ENCODE results near the gene PROKR2. TPM values are rescaled to one million over a fixed set of nuclear protein-coding genes. Genes with fewer than 3 reads are reported as not detected.

The PROKR2 gene
- total and polyA plus RNA-seq, 2 donors (not counting 1 experiment from before 2014, with no cell fraction given): not detected

- no peak for DNase-seq
- Histone ChIP-seq H3K4me1 (ENCODE audit: control insufficient read depth in 2 of 2, insufficient read depth in 2 of 2, low read length in 2 of 2) (no peaks in the 10 kb centered on the region), H4K20me1 (ENCODE audit: control insufficient read depth, insufficient read depth, low read length, poor library complexity, severe bottlenecking) (no peaks in the 10 kb centered on the region), H3K79me2 (ENCODE audit: control insufficient read depth, insufficient read depth, low read length) (no peaks in the 10 kb centered on the region), H3K9me3 (ENCODE audit: control extremely low read depth in 1 of 3, control insufficient read depth in 2 of 3, insufficient read depth in 1 of 3, low read length in 2 of 3) (no peaks in the 10 kb centered on the region), H3K9ac (ENCODE audit: low read length) (no peak overlapping the region), H3K4me2 (replicated peaks; ENCODE audit: low read depth, low read length, poor library complexity, severe bottlenecking) (no peak overlapping the region), H3K27me3 (replicated peaks in 1 of 4; ENCODE audit: control extremely low read depth in 1 of 4, control insufficient read depth in 3 of 4, insufficient read depth in 4 of 4, low read length in 3 of 4) (peaks cover 0 to 4% (median 0%) of the 10 kb centered on the region in 4 experiments), H3K27ac (ENCODE audit: low read length in 2 of 2) (no peak overlapping the region), H3K36me3 (replicated peaks in 1 of 2; ENCODE audit: control extremely low read depth in 1 of 2, control insufficient read depth in 1 of 2, extremely low read depth in 1 of 2, insufficient read depth in 2 of 2, low read length in 1 of 2) (no peaks in the 10 kb centered on the region), H3K4me3 (ENCODE audit: control extremely low read depth in 1 of 5, extremely low read depth in 1 of 5, insufficient read depth in 1 of 5, low read depth in 2 of 5, low read length in 4 of 5) (no peak overlapping the region), H2AFZ (ENCODE audit: insufficient read depth, low read depth, low read length, poor library complexity, severe bottlenecking) (no peak overlapping the region)
- CTCF ChIA-PET: no interaction called here
- ATAC-seq (ENCODE audit: low read depth): no peak
- Mint-ChIP-seq H3K27me3 (peaks cover 37% of the 10 kb centered on the region), H3K4me3 (no peak overlapping the region), H3K27ac (no peak overlapping the region), H3K9me3 (ENCODE audit: insufficient read depth) (peaks cover 3% of the 10 kb centered on the region), H3K4me1 (no peaks in the 10 kb centered on the region)
- 86% methylated on average over 2 of the region's 3 CpGs for WGBS (ENCODE audit: insufficient coverage)
- POLR2A ChIA-PET: no interaction called here
- intact Hi-C loops (cut with micrococcal nuclease): no loop called here
- no peak for TF ChIP-seq EZH2 (IDR thresholded peaks at IDR 0.05; ENCODE audit: borderline replicate concordance, insufficient read depth, low read depth, low read length, poor library complexity, severe bottlenecking)
- no peak for TF ChIP-seq CTCF (IDR thresholded peaks at IDR 0.05)
Measured at GRCh38 chr20:5331340-5331739, 14.6 kb upstream of the PROKR2 start.

- no peaks in the 10 kb centered on the region for H3K79me2 ChIP-seq (ENCODE audit: control insufficient read depth, insufficient read depth, low read length)
- Mint-ChIP-seq H3K9me3 (ENCODE audit: insufficient read depth) (no peaks in the 10 kb centered on the region), H3K27me3 (peaks cover 40% of the 10 kb centered on the region), H3K4me1 (no peaks in the 10 kb centered on the region), H3K27ac (no peak overlapping the region), H3K4me3 (no peak overlapping the region)
- ATAC-seq (ENCODE audit: low read depth) (no peak), DNase-seq (no peak)
- no peaks in the 10 kb centered on the region for H3K27me3 ChIP-seq (replicated peaks in 1 of 4; ENCODE audit: control extremely low read depth in 1 of 4, control insufficient read depth in 3 of 4, insufficient read depth in 4 of 4, low read length in 3 of 4)
- no peaks in the 10 kb centered on the region for H3K36me3 ChIP-seq (replicated peaks in 1 of 2; ENCODE audit: control extremely low read depth in 1 of 2, control insufficient read depth in 1 of 2, extremely low read depth in 1 of 2, insufficient read depth in 2 of 2, low read length in 1 of 2)
- 89% methylated on average over 3 of the region's 3 CpGs for WGBS (ENCODE audit: insufficient coverage)
- CTCF ChIA-PET: no interaction called here
- intact Hi-C loops (cut with micrococcal nuclease): no loop called here
- POLR2A ChIA-PET: no interaction called here
- no peak overlapping the region for H3K9ac ChIP-seq (ENCODE audit: low read length)
- H3K4me2 ChIP-seq (replicated peaks; ENCODE audit: low read depth, low read length, poor library complexity, severe bottlenecking): no peak overlapping the region
- no peak overlapping the region for H3K27ac ChIP-seq (ENCODE audit: low read length in 2 of 2)
- no peaks in the 10 kb centered on the region for H3K9me3 ChIP-seq (ENCODE audit: control extremely low read depth in 1 of 3, control insufficient read depth in 2 of 3, insufficient read depth in 1 of 3, low read length in 2 of 3)
- TF ChIP-seq CTCF (IDR thresholded peaks at IDR 0.05) (no peak), EZH2 (IDR thresholded peaks at IDR 0.05; ENCODE audit: borderline replicate concordance, insufficient read depth, low read depth, low read length, poor library complexity, severe bottlenecking) (no peak)
- H3K4me3 ChIP-seq (ENCODE audit: control extremely low read depth in 1 of 5, extremely low read depth in 1 of 5, insufficient read depth in 1 of 5, low read depth in 2 of 5, low read length in 4 of 5): no peak overlapping the region
- no peaks in the 10 kb centered on the region for H3K4me1 ChIP-seq (ENCODE audit: control insufficient read depth in 2 of 2, insufficient read depth in 2 of 2, low read length in 2 of 2)
- no peaks in the 10 kb centered on the region for H4K20me1 ChIP-seq (ENCODE audit: control insufficient read depth, insufficient read depth, low read length, poor library complexity, severe bottlenecking)
- no peak overlapping the region for H2AFZ ChIP-seq (ENCODE audit: insufficient read depth, low read depth, low read length, poor library complexity, severe bottlenecking)
Measured at GRCh38 chr20:5328268-5328667, 11.5 kb upstream of the PROKR2 start.

Measured in B cell (primary cell).